Activated naive CD4-positive, alpha-beta T cell (primary cell): ENCODE measurements around the gene GHITM.
A peak's percentile ranks its signal among the peaks of the same experiment; 100 is the strongest.
"Not testable (repeated sequence)": the region's sequence is repeated elsewhere in the genome, so short reads cannot be mapped to it uniquely, and the experiment has no call there.

Experiments
- DNase-seq, 4 experiments: peaks; one replicate each; lab custom pipeline; 2025; lab: John Stamatoyannopoulos, UW

Gene GHITM

GRCh38 chr10:84139126-84140035 is at the start of gene GHITM:
TSS of gene GHITM (plus strand) at chr10:84139509. CDS start at chr10:84141501, 1,992 bp downstream.
- peak; percentile 95 to 99 (median 98) for DNase-seq

- no peak for DNase-seq
Observed at GRCh38 chr10:84095811-84096497, 43.4 kb upstream of the GHITM start.

GRCh38 chr10:84097787-84098353 is 41.4 kb upstream of the GHITM start:
- no peak for DNase-seq

DNA sequence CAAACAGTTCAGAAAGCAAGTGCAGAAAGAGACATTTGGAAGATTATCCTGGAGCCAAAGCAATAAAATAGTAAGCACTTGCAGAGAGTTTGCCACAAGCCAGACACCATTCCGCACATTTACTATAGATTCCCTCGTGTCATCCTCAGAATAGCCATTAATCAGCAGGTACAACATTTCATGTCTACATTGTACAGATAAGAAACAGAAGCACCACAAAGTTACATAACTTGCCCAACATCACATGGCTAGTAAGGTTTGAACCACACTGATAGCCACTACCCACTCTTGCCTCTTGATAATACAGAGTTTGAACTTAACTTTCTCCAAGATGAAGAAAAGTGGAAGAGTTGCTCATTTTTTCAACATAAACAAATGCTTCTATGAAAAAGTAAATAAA is 40.6 kb upstream of the GHITM start:
- DNase-seq: no peak

DNA sequence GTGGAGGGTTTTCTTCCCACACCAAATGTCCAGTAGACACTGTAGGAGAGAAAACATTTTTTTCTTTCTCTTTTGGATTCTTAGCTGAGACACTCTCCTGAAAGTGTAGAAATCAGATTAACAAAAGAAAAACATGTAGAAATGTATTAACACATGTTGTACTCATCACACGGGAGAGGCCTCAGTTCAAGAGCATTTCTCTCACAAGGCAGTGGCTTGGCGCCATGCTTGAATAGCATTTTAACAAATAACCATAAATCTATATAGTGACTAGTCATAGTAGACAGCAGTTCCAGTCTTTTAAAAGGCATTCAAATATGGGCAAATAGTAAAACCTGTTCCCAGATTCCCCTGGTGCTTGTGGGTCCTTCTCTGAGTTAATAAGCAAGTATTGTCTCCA is 38.3 kb upstream of the GHITM start:
- DNase-seq: no peak

- DNase-seq: no peak
Observed at GRCh38 chr10:84108797-84109196, 30.5 kb upstream of the GHITM start.

DNA sequence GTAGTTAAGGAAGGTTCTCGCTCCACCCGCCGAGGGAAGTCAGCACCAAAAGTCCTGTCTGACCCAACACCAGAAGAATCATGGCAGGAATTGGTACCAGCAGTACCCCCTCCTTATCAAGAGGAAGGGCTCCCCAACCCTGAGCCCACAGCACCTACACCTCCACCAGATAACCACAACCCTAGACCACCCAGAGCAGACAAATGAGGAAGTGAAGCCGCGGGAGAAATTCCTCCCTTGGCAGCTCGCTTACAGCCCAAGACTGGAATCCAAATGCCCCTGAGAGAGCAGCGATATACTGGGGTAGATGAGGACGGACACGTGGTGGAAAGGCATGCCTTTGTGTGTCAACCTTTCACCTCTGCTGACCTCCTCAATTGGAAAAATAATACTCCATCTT is 29.5 kb upstream of the GHITM start:
- DNase-seq: not testable (repeated sequence)

- DNase-seq: not testable (repeated sequence)
Observed at GRCh38 chr10:84113468-84113867, 25.8 kb upstream of the GHITM start.

GRCh38 chr10:84114088-84114667 is 25.1 kb upstream of the GHITM start:
- no peak for DNase-seq

DNA sequence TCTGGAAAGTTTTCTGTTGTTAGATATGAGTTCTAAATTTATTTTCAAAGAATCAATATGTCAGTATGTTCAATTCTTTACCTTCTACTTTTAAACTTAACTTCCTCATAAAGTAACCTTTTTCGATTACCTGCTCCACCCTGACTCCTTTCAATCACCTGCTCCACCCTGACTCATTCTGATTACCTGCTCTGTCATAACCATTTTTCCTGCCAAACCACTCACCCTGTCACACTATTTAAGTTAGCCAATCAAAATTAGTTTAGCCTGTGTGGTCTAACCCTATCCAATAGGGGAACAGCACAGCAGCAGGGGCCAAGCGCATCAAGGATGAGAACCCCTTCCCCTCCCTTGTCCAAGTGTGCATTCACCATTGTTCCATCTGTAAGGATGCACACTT is 22.1 kb upstream of the GHITM start:
- not testable (repeated sequence) for DNase-seq

- no peak for DNase-seq
Observed at GRCh38 chr10:84117686-84118394, 21.5 kb upstream of the GHITM start.

- no peak for DNase-seq
Observed at GRCh38 chr10:84118395-84119006, 20.8 kb upstream of the GHITM start.

- no peak for DNase-seq
Observed at GRCh38 chr10:84123362-84123761, 15.9 kb upstream of the GHITM start.

DNA sequence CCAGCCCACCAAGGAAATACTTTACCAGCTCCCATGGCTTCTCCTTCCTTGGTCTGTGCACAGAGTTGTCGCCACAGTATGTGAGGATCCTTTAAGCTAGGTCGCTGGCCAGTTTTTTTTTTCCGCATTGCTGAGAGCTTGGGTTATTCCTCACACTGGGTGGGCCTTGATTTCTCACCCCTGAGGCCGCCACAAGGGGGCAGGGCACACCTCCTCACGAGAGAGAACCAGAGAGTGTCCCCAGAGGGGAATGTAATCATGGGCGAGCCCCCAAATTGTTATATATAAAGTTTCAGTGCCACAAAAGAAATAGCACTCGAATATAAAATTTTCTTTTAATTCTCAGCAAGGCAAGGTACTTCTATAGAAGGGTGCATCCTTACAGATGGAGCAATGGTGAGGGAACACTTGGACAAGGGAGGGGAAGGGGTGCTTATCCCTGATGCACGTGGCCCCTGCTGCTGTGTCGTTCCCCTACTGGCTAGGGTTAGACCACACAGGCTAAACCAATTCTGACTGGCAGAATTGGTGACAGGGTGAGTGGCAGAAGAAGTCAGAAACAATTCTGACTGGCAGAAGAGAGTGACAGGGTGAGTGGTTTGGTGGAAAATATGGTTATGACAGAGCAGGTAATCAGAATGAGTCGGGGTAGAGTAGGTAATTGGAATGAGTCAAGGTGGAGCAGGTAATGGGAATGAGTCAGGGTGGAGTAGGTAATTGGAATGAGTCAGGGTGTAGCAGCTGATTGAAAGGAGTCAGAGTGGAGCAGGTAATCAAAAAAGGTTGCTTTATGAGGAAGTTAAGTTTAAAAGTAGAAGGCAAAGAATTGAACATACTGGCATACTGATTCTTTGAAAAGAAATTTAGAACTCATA is 13.2 kb upstream of the GHITM start:
- DNase-seq: not testable (repeated sequence)

- DNase-seq: no peak
Observed at GRCh38 chr10:84126785-84127167, 12.5 kb upstream of the GHITM start.

DNA sequence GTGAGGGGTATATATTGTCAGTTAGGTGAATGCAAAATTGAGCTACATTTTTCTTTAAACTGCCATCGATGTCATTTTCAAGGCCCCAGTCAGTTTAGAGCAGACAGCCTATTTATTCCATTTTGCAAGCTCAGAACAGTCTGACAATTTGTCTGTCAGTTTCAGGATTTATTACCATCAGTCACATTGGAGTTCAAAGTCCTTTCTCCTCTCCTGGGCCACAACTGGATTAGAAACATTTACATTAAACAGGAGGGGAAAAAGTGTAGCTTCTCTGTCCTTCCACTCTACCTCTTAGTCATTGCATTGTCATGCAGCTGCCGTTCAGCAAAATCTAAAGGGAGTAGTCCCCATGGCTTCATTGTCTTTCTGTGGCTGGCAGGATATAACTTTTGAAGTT is 3.5 kb upstream of the GHITM start:
- DNase-seq: no peak

- DNase-seq: no peak
Observed at GRCh38 chr10:84137811-84138210, 1.5 kb upstream of the GHITM start.

DNA sequence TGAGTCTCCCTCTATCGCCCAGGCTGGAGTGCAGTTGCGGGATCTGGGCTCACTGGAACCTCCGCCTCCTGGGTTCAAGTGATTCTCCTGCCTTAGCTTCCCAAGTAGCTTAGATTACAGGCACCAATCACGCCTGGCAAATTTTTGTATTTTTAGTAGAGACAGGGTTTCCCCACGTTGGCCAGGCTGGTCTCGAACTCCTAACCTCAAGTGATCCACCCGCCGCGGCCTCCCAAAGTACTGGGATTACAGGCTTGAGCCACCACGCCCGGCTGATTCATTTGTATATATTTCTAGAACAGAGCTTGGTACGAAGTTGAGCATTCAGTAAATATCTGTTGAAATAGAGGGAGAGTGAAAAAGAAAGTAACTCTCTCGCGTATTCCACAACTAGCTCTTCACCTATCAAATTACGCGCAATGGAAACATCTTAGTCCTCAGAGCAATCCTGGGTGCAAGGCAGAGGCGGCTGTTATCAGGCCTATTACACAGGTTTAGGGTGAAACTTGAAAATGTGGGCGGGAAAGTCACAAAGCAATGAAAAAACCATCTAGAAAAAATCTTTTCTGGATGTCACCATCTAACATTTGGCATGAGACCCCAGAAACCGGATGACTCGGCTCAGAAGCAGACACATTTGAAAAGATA is 707 bp upstream of the GHITM start:
- DNase-seq: peak in 3 of 4 experiments; percentile 5 to 26 (median 22)

DNA sequence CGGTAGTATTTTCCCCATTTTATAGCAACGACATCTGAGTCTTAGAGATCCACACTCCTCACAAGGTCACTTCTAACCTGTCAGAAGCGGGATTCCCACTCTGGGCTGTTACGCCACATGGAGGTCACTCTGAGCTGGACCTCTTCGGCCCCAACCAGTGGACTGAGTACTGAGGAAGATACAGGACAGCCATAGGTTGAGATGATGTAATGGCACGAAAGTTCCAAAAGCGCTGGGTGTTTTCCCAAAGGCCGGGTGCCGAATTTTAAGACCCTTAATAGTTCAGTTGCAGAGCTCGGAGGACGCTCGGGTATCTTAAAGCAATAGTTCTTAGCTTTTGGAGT is 699 bp downstream of the GHITM start:
- no peak for DNase-seq

- DNase-seq: no peak
Observed at GRCh38 chr10:84147347-84147746, 8.0 kb downstream of the GHITM start.
